Stimulated activated CD8-positive, alpha-beta memory T cell treated with anti-CD3 and anti-CD28 coated beads, Interleukin-4, amount 100 ng/mL, for 4 hours (primary cell): Measurements from ENCODE around the gene IFIT2.
"Not testable (repeated sequence)": the region's sequence is repeated elsewhere in the genome, so short reads cannot be mapped to it uniquely, and the experiment has no call there.

Experiments
- DNase-seq, 2 donors: peaks; one replicate each; pipeline ENCODE4 v3.0.0-alpha.2; 2020; ENCODE audit warnings: low read depth in 2 of 2, low spot score in 1 of 2

The IFIT2 gene

GRCh38 chr10:89279421-89279869 lies 22.4 kb upstream of the IFIT2 start:
- no peak for DNase-seq

- DNase-seq = no peak
Measured at GRCh38 chr10:89280508-89280907, 21.3 kb upstream of the IFIT2 start.

- no peak for DNase-seq
Measured at GRCh38 chr10:89281606-89282395, 20.0 kb upstream of the IFIT2 start.

GRCh38 chr10:89283025-89283935 lies 18.6 kb upstream of the IFIT2 start:
- DNase-seq = no peak

- DNase-seq = no peak
Measured at GRCh38 chr10:89283936-89284475, 17.8 kb upstream of the IFIT2 start.

- not testable (repeated sequence) for DNase-seq
Measured at GRCh38 chr10:89284711-89285110, 17.1 kb upstream of the IFIT2 start.

GRCh38 chr10:89285303-89285702 lies 16.5 kb upstream of the IFIT2 start:
- DNase-seq = not testable (repeated sequence)

- no peak for DNase-seq
Measured at GRCh38 chr10:89294721-89295239, 7.1 kb upstream of the IFIT2 start.

- DNase-seq = no peak
Measured at GRCh38 chr10:89295597-89295996, 6.2 kb upstream of the IFIT2 start.

GRCh38 chr10:89296220-89296648 lies 5.6 kb upstream of the IFIT2 start:
- DNase-seq = no peak

GRCh38 chr10:89297356-89297755 lies 4.5 kb upstream of the IFIT2 start:
- DNase-seq = no peak

GRCh38 chr10:89297791-89298190 lies 4.1 kb upstream of the IFIT2 start:
- DNase-seq = no peak

GRCh38 chr10:89299031-89299430 lies 2.8 kb upstream of the IFIT2 start:
- no peak for DNase-seq

- no peak for DNase-seq
Measured at GRCh38 chr10:89301232-89301631, 614 bp upstream of the IFIT2 start.

GRCh38 chr10:89302625-89303024 lies 779 bp downstream of the IFIT2 start:
- DNase-seq = no peak

- no peak for DNase-seq
Measured at GRCh38 chr10:89303161-89303560, 1.3 kb downstream of the IFIT2 start.

GRCh38 chr10:89304026-89304425 lies 2.2 kb downstream of the IFIT2 start:
- DNase-seq = no peak

- DNase-seq = no peak
Measured at GRCh38 chr10:89304446-89304845, 2.6 kb downstream of the IFIT2 start.

- DNase-seq = no peak
Measured at GRCh38 chr10:89304925-89305324, 3.1 kb downstream of the IFIT2 start.

- no peak for DNase-seq
Measured at GRCh38 chr10:89305766-89306433, 4.1 kb downstream of the IFIT2 start.
